ENCODE results near the gene GLIPR1.
A peak's percentile ranks its signal among the peaks of the same experiment; 100 is the strongest.
"Not testable (repeated sequence)": the region's sequence is repeated elsewhere in the genome, so short reads cannot be mapped to it uniquely, and the experiment has no call there.

The GLIPR1 gene

GRCh38 chr12:75476071-75476470 is 4.5 kb upstream of the GLIPR1 start:
- no peak for DNase-seq

- no peak for DNase-seq
These were observed 3.4 kb upstream of the GLIPR1 start for GRCh38 chr12:75477137-75477536.

- peak in 1 of 2 donors; percentile 14 for DNase-seq
These were observed 2.3 kb upstream of the GLIPR1 start for GRCh38 chr12:75478116-75478794.

GRCh38 chr12:75479963-75480461 is 543 bp upstream of the GLIPR1 start:
- DNase-seq, result no peak

GRCh38 chr12:75481013-75481705 is 604 bp downstream of the GLIPR1 start:
- peak in 1 of 2 donors; percentile 20 for DNase-seq

GRCh38 chr12:75481774-75482173 is 1.2 kb downstream of the GLIPR1 start:
- DNase-seq, result no peak

GRCh38 chr12:75482646-75483045 is 2.1 kb downstream of the GLIPR1 start:
- DNase-seq, result no peak

GRCh38 chr12:75483431-75483830 is 2.9 kb downstream of the GLIPR1 start:
- no peak for DNase-seq

- not testable (repeated sequence) for DNase-seq
These were observed 3.9 kb downstream of the GLIPR1 start for GRCh38 chr12:75484450-75484849.

GRCh38 chr12:75487308-75487707 is 6.8 kb downstream of the GLIPR1 start:
- DNase-seq, result no peak

- DNase-seq, result no peak
These were observed 8.0 kb downstream of the GLIPR1 start for GRCh38 chr12:75488553-75488952.

GRCh38 chr12:75489187-75489586 is 8.6 kb downstream of the GLIPR1 start:
- no peak for DNase-seq

GRCh38 chr12:75489613-75490210 is 9.2 kb downstream of the GLIPR1 start:
- DNase-seq, result no peak

- DNase-seq, result no peak
These were observed 10.6 kb downstream of the GLIPR1 start for GRCh38 chr12:75491169-75491568.

- no peak for DNase-seq
These were observed 22.9 kb downstream of the GLIPR1 start for GRCh38 chr12:75503459-75503858.

GRCh38 chr12:75503866-75504265 is 23.3 kb downstream of the GLIPR1 start:
- DNase-seq, result no peak

- peak in 1 of 2 donors; percentile 33 for DNase-seq
These were observed 25.3 kb downstream of the GLIPR1 start for GRCh38 chr12:75505706-75506312.

- no peak for DNase-seq
These were observed 26.5 kb downstream of the GLIPR1 start for GRCh38 chr12:75507086-75507485.

GRCh38 chr12:75508159-75508558 is 27.6 kb downstream of the GLIPR1 start:
- no peak for DNase-seq

- no peak for DNase-seq
These were observed 29.1 kb downstream of the GLIPR1 start for GRCh38 chr12:75509621-75510020.

GRCh38 chr12:75511116-75512048 is 30.8 kb downstream of the GLIPR1 start, which contains the start of gene KRR1:
Gene KRR1 (minus strand): TSS chr12:75511609. CDS start chr12:75511597, 12 bp downstream.
- peak; percentile 94 to 98 for DNase-seq

- DNase-seq, result not testable (repeated sequence)
These were observed 40.7 kb downstream of the GLIPR1 start for GRCh38 chr12:75521224-75521623.
